HG03060 (cell line): Measurements from ENCODE around the gene SCRT2.
"Not testable (repeated sequence)": the region's sequence is repeated elsewhere in the genome, so short reads cannot be mapped to it uniquely, and the experiment has no call there.

Source experiments
- ATAC-seq: cut with Tn5 transposase; IDR thresholded peaks from one replicate; pipeline ENCODE4 v1.9.1; 2021; ENCODE audit warnings: low read depth, moderate number of reproducible peaks; ENCODE audit not compliant: unreplicated experiment

SCRT2 gene

GRCh38 chr20:701401-702129 lies 26.0 kb upstream of the SCRT2 start:
- no peak for ATAC-seq

DNA sequence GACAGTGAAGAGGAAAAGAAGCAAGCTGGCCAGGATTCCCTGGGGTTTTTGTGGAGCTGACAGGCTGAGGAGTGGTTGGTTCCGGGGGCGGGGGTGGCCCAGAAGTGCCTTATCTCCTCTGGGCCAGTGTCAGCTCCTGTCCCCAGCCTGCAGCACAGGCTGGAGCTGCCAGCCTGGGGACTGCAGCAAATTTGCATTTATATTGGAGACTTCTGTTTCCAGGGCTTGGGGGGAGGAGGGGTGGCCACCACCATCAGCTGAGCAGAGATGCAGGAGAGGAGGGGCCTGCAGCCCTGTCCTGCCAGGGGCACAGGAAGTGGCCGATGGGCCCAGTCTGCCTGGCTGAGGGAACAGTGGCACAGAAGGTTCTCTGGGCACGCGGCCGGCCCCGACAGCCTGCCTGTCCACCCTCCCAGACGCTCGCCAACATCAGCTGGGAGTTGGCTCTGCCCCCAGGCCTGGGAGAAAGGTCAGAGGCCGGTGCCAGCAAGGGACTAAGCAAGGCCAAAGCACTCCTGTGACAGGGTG lies 24.3 kb upstream of the SCRT2 start:
- no peak for ATAC-seq

DNA sequence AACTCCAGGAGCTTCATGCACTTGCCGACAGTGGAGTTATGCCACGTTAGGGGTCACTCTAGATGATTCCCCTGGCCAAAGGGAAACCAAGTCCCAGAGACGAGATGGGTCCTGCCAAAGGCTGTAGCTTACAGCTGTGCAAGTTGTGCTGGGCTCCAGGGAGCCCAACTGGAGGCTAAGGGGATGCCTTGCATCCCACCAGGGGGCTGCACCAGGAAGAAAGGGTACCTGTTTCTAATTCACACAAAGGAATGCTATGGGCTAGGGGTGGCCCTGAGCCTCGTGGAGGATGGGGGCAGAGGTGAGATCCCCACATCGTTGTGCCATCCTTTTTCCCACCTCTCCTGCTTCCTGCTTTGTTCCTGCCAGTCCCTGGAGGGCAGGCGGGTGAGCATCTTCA lies 23.7 kb upstream of the SCRT2 start:
- ATAC-seq: no peak

GRCh38 chr20:698276-698675 lies 22.7 kb upstream of the SCRT2 start:
- ATAC-seq: no peak

DNA sequence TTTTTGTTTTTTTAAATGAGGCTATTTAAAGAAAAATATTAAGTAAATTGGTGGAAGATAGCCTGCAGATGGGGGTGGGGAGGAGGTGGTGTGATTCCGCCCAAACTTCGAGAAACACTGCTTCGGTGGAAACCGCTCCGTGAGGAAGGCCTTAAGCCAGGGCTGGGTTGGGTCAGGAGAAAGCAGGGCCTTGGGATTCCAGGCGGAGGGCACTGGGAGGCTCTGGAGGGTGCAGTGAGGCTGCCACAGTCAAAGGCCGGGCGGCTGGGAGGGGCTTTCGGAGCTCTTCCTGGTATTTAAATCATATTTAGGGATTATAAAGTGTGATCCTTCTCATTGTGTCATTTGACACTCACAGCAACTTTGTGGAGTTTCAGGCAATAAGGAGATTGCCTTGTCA lies 22.2 kb upstream of the SCRT2 start:
- no peak for ATAC-seq

GRCh38 chr20:695165-695866 lies 19.7 kb upstream of the SCRT2 start:
- no peak for ATAC-seq

DNA sequence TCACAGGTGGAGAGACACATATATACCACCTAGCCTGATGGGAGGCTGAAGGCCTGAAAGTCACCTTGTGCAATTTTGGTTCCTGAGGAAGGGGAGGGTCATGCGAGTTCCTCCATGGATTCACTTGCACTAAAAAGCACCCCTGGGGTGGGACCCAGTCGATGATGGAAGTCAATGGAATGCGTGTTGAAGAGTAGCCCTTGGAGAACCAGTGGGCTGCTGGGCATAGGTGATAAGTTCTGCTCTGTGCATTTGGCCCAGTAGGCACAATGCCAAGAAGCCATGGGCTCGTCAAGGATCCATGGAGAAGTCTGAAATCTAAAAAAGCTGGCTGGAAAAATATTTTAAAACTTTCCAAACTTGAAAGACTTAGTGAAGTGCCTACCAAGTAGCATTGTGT lies 18.9 kb upstream of the SCRT2 start:
- ATAC-seq: no peak

DNA sequence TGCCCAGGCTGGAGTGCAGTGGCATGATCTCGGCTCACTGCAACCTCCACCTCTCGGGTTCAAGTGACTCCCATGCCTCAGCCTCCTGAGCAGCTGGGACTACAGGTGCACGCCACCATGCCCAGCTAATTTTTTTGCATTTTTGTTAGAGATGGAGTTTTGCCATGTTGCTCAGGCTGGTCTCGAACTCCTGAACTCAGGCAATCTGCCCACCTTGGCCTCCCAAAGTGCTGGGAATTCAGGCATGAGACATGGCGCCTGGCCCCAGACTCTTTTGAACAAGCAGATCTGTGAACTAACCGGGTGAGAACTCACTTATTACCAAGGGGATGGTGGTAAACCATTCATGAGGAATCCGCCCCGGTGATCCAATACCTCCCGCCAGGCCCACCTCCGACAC lies 18.2 kb upstream of the SCRT2 start:
- not testable (repeated sequence) for ATAC-seq

DNA sequence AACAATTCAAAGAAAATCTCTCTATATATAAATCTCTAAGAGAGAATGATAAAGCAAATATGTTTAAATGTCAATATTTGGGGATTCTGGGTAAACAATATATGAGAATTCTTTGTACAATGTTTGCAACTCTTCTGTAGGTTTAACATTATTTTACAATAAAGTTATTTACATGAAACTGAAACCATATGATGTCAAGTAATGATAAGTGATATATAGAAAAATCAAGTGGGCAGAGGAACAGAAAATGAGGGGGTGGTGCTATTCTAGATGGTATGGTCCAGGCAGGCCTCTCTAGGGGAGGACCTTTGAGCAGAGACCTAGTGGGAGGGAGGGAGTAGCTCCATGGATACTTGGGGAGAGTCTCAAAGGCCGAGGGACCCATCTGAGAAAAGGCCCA lies 16.4 kb upstream of the SCRT2 start:
- ATAC-seq: no peak

DNA sequence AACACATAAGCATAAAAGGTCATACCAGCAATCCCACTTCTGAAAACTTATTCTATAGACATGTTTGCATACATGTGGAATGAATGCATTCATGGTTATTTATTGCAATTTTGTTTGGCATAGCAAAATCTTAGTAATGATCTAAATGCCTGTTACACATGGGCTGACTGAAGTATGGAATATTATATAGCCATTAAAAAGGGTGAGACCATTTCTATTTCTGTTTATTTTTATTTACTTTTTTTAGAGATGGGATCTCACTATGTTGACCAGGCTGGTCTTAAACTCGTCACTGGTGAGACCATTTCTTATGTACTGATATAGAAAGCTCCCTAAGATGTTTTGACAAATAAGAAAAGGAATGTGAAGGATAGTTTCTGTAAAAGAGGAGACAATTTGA lies 14.3 kb upstream of the SCRT2 start:
- no peak for ATAC-seq

- ATAC-seq: no peak
Measured at GRCh38 chr20:689348-689747, 13.7 kb upstream of the SCRT2 start.

DNA sequence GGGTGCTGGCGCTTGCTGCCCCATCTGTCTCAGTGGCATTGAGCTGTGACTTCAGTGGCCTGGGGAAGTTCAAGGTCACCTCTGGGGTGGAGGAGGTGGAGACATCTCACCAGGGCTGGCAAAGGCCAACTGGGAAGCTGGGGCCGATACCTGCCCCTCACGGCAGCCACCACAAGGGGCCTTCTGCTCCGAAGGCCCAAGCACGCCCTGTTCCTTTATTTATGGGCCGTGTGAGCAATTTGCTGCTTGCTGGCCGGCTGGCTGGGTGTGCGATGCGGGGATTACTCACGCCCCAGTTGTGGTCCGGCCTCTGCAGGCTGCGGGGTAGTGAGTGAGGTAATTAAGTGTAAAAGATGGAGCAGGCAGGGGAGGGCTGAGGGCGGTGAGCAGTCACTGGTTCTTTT lies 13.2 kb upstream of the SCRT2 start:
- ATAC-seq: no peak

DNA sequence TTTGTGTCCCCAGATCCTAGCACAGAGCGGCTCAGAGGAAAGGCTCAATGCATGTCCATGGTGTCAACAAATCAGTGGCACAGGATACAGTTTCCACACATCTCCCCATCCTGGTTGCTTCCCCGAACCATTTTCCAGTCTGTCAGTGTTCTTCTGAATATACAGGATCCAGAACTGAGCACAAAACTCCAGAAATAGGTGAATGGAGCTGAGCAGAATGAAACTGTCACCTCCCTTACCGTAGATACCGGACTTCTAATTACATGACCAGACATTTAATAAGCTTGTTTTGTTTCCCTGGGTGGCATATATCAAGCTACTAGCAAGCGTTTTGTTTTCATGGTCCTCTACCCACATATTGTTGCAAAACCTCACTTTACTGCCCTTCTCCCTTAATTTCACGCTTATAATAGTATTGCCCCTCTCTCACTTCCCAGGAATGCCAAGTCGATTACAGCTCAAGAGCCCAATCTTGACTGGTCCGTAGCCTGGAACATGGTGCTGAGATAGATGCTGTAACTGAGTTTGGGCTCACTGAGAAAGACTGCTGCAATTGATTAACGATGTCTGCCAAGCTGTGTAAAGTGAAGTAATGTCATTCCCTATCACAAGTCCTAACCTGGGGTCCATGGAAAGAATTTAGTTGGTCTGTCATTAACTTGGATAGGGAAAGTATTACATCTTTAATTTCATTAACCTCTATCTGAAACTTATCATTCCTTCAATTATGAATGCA lies 12.0 kb upstream of the SCRT2 start:
- ATAC-seq: no peak

GRCh38 chr20:684676-685319 lies 9.2 kb upstream of the SCRT2 start:
- ATAC-seq: no peak

GRCh38 chr20:682123-682522 lies 6.5 kb upstream of the SCRT2 start:
- no peak for ATAC-seq

DNA sequence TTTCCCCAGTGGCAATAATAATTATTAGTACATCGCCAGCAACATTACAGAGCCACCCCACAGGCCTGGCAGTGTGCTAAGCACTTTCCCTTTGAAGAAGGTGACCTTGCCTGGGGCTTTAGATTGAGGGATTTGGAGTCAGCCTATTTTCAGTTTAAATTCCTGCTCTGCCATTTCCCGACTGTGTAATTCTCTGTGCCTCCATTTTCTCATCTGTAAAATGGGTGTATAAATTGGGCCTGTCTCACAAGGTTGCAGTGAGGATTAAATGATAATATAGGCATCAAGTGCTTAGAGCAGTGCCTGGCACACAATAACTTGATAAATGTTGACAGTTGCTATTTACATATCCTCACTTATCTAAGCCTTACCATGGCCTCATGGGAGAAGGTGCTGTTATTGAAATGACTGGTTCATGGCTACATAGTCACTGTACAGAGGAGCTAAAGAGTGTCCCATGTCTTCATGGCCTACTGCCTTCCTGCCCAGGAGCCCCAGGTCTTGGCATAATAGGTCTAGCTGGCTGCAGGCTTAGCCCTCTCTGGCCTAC lies 5.1 kb upstream of the SCRT2 start:
- no peak for ATAC-seq

- ATAC-seq: no peak
Measured at GRCh38 chr20:677957-678356, 2.4 kb upstream of the SCRT2 start.

GRCh38 chr20:676967-677366 lies 1.4 kb upstream of the SCRT2 start:
- no peak for ATAC-seq

GRCh38 chr20:676315-676937 lies 824 bp upstream of the SCRT2 start:
- ATAC-seq: no peak

DNA sequence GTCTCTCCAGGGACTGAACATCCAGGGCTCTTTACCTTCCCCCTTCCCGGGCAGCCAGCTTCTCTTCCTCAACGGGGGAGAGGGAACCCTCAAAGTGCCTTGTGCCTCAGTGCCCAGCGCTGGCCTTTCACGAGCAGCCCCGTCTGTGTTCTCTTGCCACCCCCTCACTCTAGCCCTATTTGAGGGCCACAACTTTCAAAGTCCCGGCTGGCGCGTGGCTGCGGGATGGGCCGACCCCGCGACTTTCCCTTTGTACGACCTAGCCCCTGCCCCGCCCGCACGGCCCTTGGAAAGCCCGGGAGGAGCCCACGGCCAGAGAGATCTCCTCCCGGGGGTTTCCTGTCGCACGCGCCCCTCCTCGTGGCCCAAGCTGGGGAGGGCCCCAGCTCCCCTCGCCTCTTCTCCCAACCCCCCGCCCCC lies 559 bp downstream of the SCRT2 start:
- no peak for ATAC-seq
